ENCODE data around the gene KRTAP20-1. TPM values are rescaled to one million over a fixed set of nuclear protein-coding genes. Genes with fewer than 3 reads are reported as not detected.

Gene KRTAP20-1
- not detected in 2 replicates for total RNA-seq (2014; rRNA removed; shearing (Covaris generic))

- DNase-seq (ENCODE audit: low read depth), result no peak
Observed at GRCh38 chr21:30616125-30616524, at the start of gene KRTAP20-1. Gene KRTAP20-1, plus strand, starts transcription at chr21:30616425. Its CDS starts 30 bp downstream, at chr21:30616455.

GRCh38 chr21:30567617-30568016 lies 48.6 kb upstream of the KRTAP20-1 start:
- no peak for DNase-seq (ENCODE audit: low read depth)

DNA sequence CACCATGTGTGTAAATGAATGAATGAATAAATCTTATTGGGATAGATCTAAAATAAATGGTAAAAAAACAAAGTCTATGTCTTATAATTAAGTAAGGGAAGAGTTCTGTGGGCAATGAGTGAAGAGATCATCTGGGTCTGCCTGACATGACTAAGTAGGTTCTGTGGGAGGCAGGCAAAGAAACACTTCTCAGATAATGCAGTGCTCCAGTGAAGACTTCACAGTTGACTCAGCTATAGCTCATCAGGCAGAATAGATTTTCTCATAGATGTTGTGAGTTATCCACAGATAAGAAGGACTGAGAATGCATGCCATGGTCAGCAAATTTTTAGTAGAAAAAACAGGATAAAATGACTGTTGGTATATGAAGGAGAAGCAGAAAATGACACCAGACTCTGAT lies 38.5 kb upstream of the KRTAP20-1 start:
- no peak for DNase-seq (ENCODE audit: low read depth)

- no peak for DNase-seq (ENCODE audit: low read depth)
Observed at GRCh38 chr21:30579346-30579745, 36.9 kb upstream of the KRTAP20-1 start.

DNA sequence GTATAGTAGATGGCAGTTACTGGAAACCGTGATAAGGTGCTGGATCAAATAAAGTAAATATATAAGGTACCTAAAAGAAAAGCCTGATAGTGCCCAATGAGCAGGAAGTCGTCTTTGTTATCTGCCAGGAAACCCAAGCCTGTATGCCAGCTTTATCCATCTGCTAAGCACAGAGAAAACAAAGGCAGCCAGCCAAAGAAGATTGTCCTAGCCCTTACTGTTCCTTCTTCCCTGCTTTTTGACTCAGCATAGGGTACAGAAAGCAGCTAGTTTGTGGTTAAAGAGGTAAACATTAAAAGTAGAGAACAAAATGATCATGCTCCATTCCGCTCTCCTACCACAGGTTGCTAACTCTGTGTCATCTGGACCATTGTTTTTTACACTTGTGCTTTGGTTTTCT lies 36.1 kb upstream of the KRTAP20-1 start:
- DNase-seq (ENCODE audit: low read depth), result no peak

DNA sequence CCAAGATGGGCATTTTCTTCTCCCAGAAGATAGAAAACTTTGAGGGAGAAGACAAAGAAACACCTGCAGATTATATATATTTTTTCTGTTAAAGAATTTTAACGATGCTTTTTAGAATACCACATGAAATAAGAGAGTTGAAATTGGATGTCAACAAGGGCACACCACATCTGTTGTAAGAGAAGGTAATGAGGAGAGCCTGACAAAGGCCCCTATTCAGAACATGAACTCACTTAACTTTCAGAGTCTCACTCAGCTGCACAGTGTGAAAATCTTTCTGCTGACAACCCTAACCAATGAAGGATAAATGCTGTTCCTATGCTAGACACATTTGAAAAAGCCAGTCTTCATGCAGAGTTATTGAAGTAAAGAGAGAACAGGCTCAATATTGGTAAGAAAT lies 33.4 kb upstream of the KRTAP20-1 start:
- DNase-seq (ENCODE audit: low read depth), result no peak

GRCh38 chr21:30590297-30590696 lies 25.9 kb upstream of the KRTAP20-1 start, which contains the start of gene KRTAP22-2:
Gene KRTAP22-2, minus strand, starts transcription at chr21:30590397.
- no peak for DNase-seq (ENCODE audit: low read depth)

- DNase-seq (ENCODE audit: low read depth), result no peak
Observed at GRCh38 chr21:30592140-30592539, 24.1 kb upstream of the KRTAP20-1 start, which contains the start of gene KRTAP6-3. Gene KRTAP6-3, plus strand, starts transcription at chr21:30592440. Its CDS starts 6 bp downstream, at chr21:30592446.

GRCh38 chr21:30598802-30599201 lies 17.4 kb upstream of the KRTAP20-1 start, which contains the start of gene KRTAP6-2:
Gene KRTAP6-2, minus strand, starts transcription at chr21:30598902. Its CDS starts 28 bp downstream, at chr21:30598874.
- no peak for DNase-seq (ENCODE audit: low read depth)

- no peak for DNase-seq (ENCODE audit: low read depth)
Observed at GRCh38 chr21:30600787-30601186, 15.4 kb upstream of the KRTAP20-1 start, which contains the start of gene KRTAP22-1. Gene KRTAP22-1, plus strand, starts transcription at chr21:30601087.

GRCh38 chr21:30605968-30606367 lies 10.3 kb upstream of the KRTAP20-1 start:
- no peak for DNase-seq (ENCODE audit: low read depth)

- no peak for DNase-seq (ENCODE audit: low read depth)
Observed at GRCh38 chr21:30612132-30612531, 4.1 kb upstream of the KRTAP20-1 start.

GRCh38 chr21:30613836-30614235 lies 2.4 kb upstream of the KRTAP20-1 start, which contains the start of gene KRTAP6-1:
Gene KRTAP6-1, minus strand, starts transcription at chr21:30613930. Its CDS starts 26 bp downstream, at chr21:30613904.
- no peak for DNase-seq (ENCODE audit: low read depth)

DNA sequence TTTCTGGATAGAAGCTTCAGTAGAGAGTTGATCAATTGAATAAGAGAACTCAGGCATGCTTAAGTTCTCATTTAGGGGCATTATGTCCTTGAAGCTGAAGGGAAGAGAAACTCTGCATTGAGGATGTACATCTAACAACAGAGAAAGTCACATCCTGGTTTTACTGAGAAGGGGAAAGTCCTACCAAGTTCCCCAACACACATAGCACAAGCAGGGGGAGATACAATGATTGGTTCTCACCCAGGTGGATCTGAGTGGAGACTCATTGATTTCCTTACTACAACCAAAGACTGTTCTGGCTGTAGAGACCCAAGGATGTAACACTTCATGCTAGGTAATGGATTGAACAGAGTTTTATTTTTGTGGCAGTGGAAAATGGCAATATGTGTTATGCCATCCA lies 1.0 kb upstream of the KRTAP20-1 start:
- no peak for DNase-seq (ENCODE audit: low read depth)

DNA sequence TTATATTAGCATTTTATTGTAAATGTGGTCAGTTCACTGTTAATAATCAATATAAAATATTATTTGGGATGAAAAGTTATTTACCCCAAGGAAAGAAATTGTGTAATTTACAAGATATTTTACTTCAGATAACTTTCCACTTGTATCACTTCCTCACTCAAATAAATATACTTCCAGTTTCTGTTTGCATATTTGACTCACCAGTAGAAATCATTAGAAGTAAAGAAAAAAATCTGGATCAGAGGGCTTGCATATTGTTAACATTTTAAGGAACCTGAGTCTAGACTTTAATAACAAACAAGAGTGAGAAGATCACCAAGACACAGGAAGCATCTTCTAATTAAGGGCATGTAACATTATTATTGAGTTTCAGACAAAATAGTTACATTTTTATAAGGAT lies 3.9 kb downstream of the KRTAP20-1 start:
- DNase-seq (ENCODE audit: low read depth), result no peak

GRCh38 chr21:30620522-30620921 lies 4.3 kb downstream of the KRTAP20-1 start, which contains the start of gene KRTAP20-4:
Gene KRTAP20-4, plus strand, starts transcription at chr21:30620627.
- no peak for DNase-seq (ENCODE audit: low read depth)

DNA sequence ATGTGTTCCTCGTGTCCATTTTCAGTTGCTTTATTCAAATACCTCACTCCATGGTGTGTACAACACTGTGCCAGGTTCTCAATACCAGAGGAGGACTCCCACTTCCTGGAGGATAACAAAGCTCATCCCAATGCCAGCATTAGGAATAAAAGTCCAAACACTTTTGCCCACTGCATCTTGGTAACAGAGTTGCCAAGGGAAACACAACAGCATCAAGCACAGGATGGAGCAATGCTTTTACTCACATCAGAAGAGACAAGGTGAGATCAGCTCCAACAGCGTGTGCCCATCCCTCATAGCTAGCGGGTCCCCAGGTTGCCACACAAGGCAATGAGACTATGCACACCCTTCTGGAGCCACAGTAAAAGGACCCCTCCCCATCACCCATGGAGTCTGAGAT lies 7.1 kb downstream of the KRTAP20-1 start:
- no peak for DNase-seq (ENCODE audit: low read depth)

GRCh38 chr21:30625449-30626165 lies 9.4 kb downstream of the KRTAP20-1 start:
- no peak for DNase-seq (ENCODE audit: low read depth)

- DNase-seq (ENCODE audit: low read depth), result no peak
Observed at GRCh38 chr21:30628109-30628508, 11.9 kb downstream of the KRTAP20-1 start.

- no peak for DNase-seq (ENCODE audit: low read depth)
Observed at GRCh38 chr21:30629200-30629599, 13.0 kb downstream of the KRTAP20-1 start.

GRCh38 chr21:30634906-30635305 lies 18.7 kb downstream of the KRTAP20-1 start, which contains the start of gene KRTAP20-2:
Gene KRTAP20-2, plus strand, starts transcription at chr21:30635206. Its CDS starts 58 bp downstream, at chr21:30635264.
- DNase-seq (ENCODE audit: low read depth), result no peak

DNA sequence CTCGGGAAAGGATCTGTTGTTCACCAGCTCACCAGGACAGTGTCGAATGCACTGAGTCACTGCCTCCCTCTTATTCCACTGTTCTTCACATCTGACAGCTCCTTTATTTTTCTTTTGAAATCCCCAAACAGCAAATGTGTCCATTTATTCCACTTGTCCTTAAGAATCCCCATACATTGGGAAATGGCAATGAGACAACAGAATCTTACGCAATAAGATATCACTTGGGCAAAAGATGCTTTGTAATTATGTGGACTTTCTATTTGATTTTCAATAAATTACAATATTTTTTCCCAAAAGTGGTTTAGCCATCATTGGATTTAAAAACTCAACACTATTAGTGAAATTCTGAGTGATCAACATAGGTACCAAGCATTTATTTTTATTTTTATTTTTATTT lies 22.5 kb downstream of the KRTAP20-1 start:
- DNase-seq (ENCODE audit: low read depth), result no peak

GRCh38 chr21:30642564-30642963 lies 26.3 kb downstream of the KRTAP20-1 start, which contains the start of gene KRTAP20-3:
Gene KRTAP20-3, plus strand, starts transcription at chr21:30642864.
- DNase-seq (ENCODE audit: low read depth), result no peak
